Ishikawa (cell line): ENCODE data around the gene PLAAT5.

ENCODE experiments used
- CEBPB ChIP-seq: IDR thresholded peaks from 2 replicates; pipeline ENCODE4 v1.6.1; 2012
- CREB1 ChIP-seq: IDR thresholded peaks from 2 replicates; pipeline ENCODE4 v1.6.1; 2012; ENCODE audit warnings: low read depth
- EGR1 ChIP-seq: IDR thresholded peaks from 2 replicates; pipeline ENCODE4 v1.6.1; 2012
- EP300 ChIP-seq: IDR thresholded peaks from 2 replicates; pipeline ENCODE4 v1.6.1; 2012; ENCODE audit warnings: borderline replicate concordance
- FOXM1 ChIP-seq: IDR thresholded peaks from 2 replicates; pipeline ENCODE4 v1.6.1; 2012; ENCODE audit warnings: low read depth, borderline replicate concordance
- MAX ChIP-seq: IDR thresholded peaks from 2 replicates; pipeline ENCODE4 v1.6.1; 2012
- NFIC ChIP-seq: IDR thresholded peaks from 2 replicates; pipeline ENCODE4 v1.6.1; 2012
- RAD21 ChIP-seq: IDR thresholded peaks from 2 replicates; pipeline ENCODE4 v1.6.1; 2012; ENCODE audit warnings: low read depth
- REST ChIP-seq: IDR thresholded peaks from 2 replicates; pipeline ENCODE4 v1.6.1; 2012; ENCODE audit warnings: low read depth, mild to moderate bottlenecking
- TAF1 ChIP-seq: IDR thresholded peaks from 2 replicates; pipeline ENCODE4 v1.6.1; 2012; ENCODE audit warnings: low read depth, mild to moderate bottlenecking
- USF1 ChIP-seq: IDR thresholded peaks from 2 replicates; pipeline ENCODE4 v1.6.1; 2012

DNA sequence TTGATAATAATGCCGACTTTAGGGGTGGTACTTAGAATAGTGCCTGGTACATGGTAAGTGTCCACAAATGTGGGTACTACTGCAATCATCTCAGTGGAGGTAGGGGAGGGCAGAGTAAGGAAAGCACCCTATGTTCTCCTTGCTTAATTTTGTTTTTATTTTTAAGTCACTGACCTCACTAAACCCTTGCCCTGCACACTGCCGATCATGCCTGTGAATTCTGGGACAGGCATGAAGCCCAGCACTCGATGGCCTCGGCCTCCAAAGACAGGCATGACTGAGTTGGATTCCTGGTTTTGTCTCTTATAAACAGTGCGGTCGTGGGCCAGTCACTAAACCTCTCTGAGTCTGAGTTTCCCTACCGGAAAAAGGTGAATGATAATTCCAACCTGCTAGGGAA lies 21.8 kb upstream of the PLAAT5 start:
- no peak for TF ChIP-seq EGR1
- TF ChIP-seq RAD21: no peak
- TF ChIP-seq NFIC: no peak
- no peak for TF ChIP-seq EP300
- no peak for TF ChIP-seq MAX
- no peak for TF ChIP-seq CREB1
- no peak for TF ChIP-seq CEBPB
- no peak for TF ChIP-seq FOXM1
- no peak for TF ChIP-seq TAF1
- no peak for TF ChIP-seq REST
- no peak for TF ChIP-seq USF1
